ENCODE results near the gene NLGN1.

The NLGN1 gene

GRCh38 chr3:173912126-173912525, 514.6 kb downstream of the NLGN1 start:
- no peak for DNase-seq (ENCODE audit: low spot score)

GRCh38 chr3:173913397-173913796, 515.9 kb downstream of the NLGN1 start:
- DNase-seq (ENCODE audit: low spot score) = no peak

- no peak for DNase-seq (ENCODE audit: low spot score)
Observed at GRCh38 chr3:173913974-173914421, 516.5 kb downstream of the NLGN1 start.

- no peak for DNase-seq (ENCODE audit: low spot score)
Observed at GRCh38 chr3:173916799-173917198, 519.3 kb downstream of the NLGN1 start.

- peak; percentile 35 for DNase-seq (ENCODE audit: low spot score)
Observed at GRCh38 chr3:173920386-173920785, 522.8 kb downstream of the NLGN1 start.

- DNase-seq (ENCODE audit: low spot score) = no peak
Observed at GRCh38 chr3:173921732-173922131, 524.2 kb downstream of the NLGN1 start.

GRCh38 chr3:173923204-173923603, 525.7 kb downstream of the NLGN1 start:
- no peak for DNase-seq (ENCODE audit: low spot score)

- no peak for DNase-seq (ENCODE audit: low spot score)
Observed at GRCh38 chr3:173930251-173930650, 532.7 kb downstream of the NLGN1 start.

- DNase-seq (ENCODE audit: low spot score) = peak; percentile 75
Observed at GRCh38 chr3:173932624-173933023, 535.1 kb downstream of the NLGN1 start.

- no peak for DNase-seq (ENCODE audit: low spot score)
Observed at GRCh38 chr3:173933113-173933512, 535.6 kb downstream of the NLGN1 start.

- DNase-seq (ENCODE audit: low spot score) = no peak
Observed at GRCh38 chr3:173936316-173936715, 538.8 kb downstream of the NLGN1 start.

- DNase-seq (ENCODE audit: low spot score) = no peak
Observed at GRCh38 chr3:173938159-173938558, 540.6 kb downstream of the NLGN1 start.

GRCh38 chr3:173938616-173939015, 541.1 kb downstream of the NLGN1 start:
- no peak for DNase-seq (ENCODE audit: low spot score)

- no peak for DNase-seq (ENCODE audit: low spot score)
Observed at GRCh38 chr3:173939331-173939730, 541.8 kb downstream of the NLGN1 start.

- DNase-seq (ENCODE audit: low spot score) = no peak
Observed at GRCh38 chr3:173943264-173943663, 545.7 kb downstream of the NLGN1 start.

GRCh38 chr3:173945170-173945569, 547.6 kb downstream of the NLGN1 start:
- DNase-seq (ENCODE audit: low spot score) = no peak

- DNase-seq (ENCODE audit: low spot score) = no peak
Observed at GRCh38 chr3:173945806-173946205, 548.3 kb downstream of the NLGN1 start.

- no peak for DNase-seq (ENCODE audit: low spot score)
Observed at GRCh38 chr3:173954647-173955046, 557.1 kb downstream of the NLGN1 start.

- no peak for DNase-seq (ENCODE audit: low spot score)
Observed at GRCh38 chr3:173957646-173958045, 560.1 kb downstream of the NLGN1 start.

GRCh38 chr3:173958805-173959204, 561.3 kb downstream of the NLGN1 start:
- no peak for DNase-seq (ENCODE audit: low spot score)

- DNase-seq (ENCODE audit: low spot score) = no peak
Observed at GRCh38 chr3:173970281-173970680, 572.7 kb downstream of the NLGN1 start.

GRCh38 chr3:173976281-173976680, 578.7 kb downstream of the NLGN1 start:
- no peak for DNase-seq (ENCODE audit: low spot score)

GRCh38 chr3:173977747-173978146, 580.2 kb downstream of the NLGN1 start:
- no peak for DNase-seq (ENCODE audit: low spot score)

- DNase-seq (ENCODE audit: low spot score) = no peak
Observed at GRCh38 chr3:173983343-173983742, 585.8 kb downstream of the NLGN1 start.

- no peak for DNase-seq (ENCODE audit: low spot score)
Observed at GRCh38 chr3:173986861-173987410, 589.4 kb downstream of the NLGN1 start.

Measured in RKO (cell line).